ENCODE measurements around the gene PCNA. TPM values are rescaled to one million over a fixed set of nuclear protein-coding genes. Genes with fewer than 3 reads are reported as not detected.
"Not testable (repeated sequence)": the region's sequence is repeated elsewhere in the genome, so short reads cannot be mapped to it uniquely, and the experiment has no call there.

PCNA gene
- polyA plus RNA-seq, 2 of the 4 experiments (the other 2 are of a cell fraction): 445 to 450 TPM

- WGBS (ENCODE audit: missing lambda C conversion rate): 88% methylated on average over 10 of the region's 10 CpGs
- DNase-seq (ENCODE audit: low read depth in 1 of 2, low spot score in 1 of 2): peak in 1 of 2 experiments; percentile 70
These were observed 39.3 kb downstream of the PCNA start for GRCh38 chr20:5080384-5080877.

GRCh38 chr20:5078399-5078958, 41.3 kb downstream of the PCNA start:
- CTCF ChIA-PET: interaction anchor here (1.3 to 1.9 kb wide), 2 partner anchors 19 to 23 kb away, joined by 3 to 7 read pairs; no protein-coding TSS in a partner anchor
- 37% methylated on average over 11 of the region's 11 CpGs for WGBS (ENCODE audit: missing lambda C conversion rate)
- TF ChIP-seq HOXB13 (CRISPR knock-in tag; IDR thresholded peaks at IDR 0.05; ENCODE audit: low read depth): peak; percentile 68; the same call in 1 of the 2 replicates
- 0 out of 2 replicates have a peak, but pooled peaks have one; percentile 35 for TF ChIP-seq HOXA7 (CRISPR knock-in tag; IDR thresholded peaks at IDR 0.05)
- peak; percentile 62 for TF ChIP-seq EHF (CRISPR knock-in tag; IDR thresholded peaks at IDR 0.05)
- TF ChIP-seq ZNF302 (CRISPR knock-in tag; IDR thresholded peaks at IDR 0.05): 0 out of 2 replicates have a peak, but pooled peaks have one; percentile 41
- TF ChIP-seq E2F6 (IDR thresholded peaks at IDR 0.05; ENCODE audit: borderline replicate concordance, low read depth): peak; percentile 65
- TF ChIP-seq USF2 (IDR thresholded peaks at IDR 0.05): 0 out of 2 replicates have a peak, but pooled peaks have one; percentile 13
- peak; percentile 14; the same call in 1 of the 2 replicates for TF ChIP-seq MYC (IDR thresholded peaks at IDR 0.05; ENCODE audit: borderline replicate concordance, low read length)
- no peak for TF ChIP-seq TFCP2L1 (CRISPR knock-in tag; IDR thresholded peaks at IDR 0.05)
- TF ChIP-seq BHLHE40 (IDR thresholded peaks at IDR 0.05; ENCODE audit: low read depth, low read length): no peak
- no peak for TF ChIP-seq ESRRA (IDR thresholded peaks at IDR 0.05; ENCODE audit: borderline replicate concordance, low read length)
- no peak for TF ChIP-seq FOSL2 (IDR thresholded peaks at IDR 0.05)
- TF ChIP-seq FOSL2 (CRISPR knock-in tag; IDR thresholded peaks at IDR 0.05): peak; percentile 23; the same call in 1 of the 2 replicates
- TF ChIP-seq MAX (IDR thresholded peaks at IDR 0.05): peak; percentile 62; the same call in 1 of the 2 replicates
- FAIRE-seq (no peak), ATAC-seq (peak; percentile 40 to 68; a peak in 4 of 6 replicates), DNase-seq (ENCODE audit: low read depth in 1 of 2, low spot score in 1 of 2) (peak; percentile 60 to 70)
- Histone ChIP-seq H3K27ac (peak overlapping the region; percentile 71 to 74), H3K4me3 (no peak overlapping the region), H3K4me2 (peak overlapping the region; percentile 70), H3K4me1 (peaks cover 52% of the 10 kb centered on the region), H3K9me3 (no peaks in the 10 kb centered on the region)
- POLR2A ChIA-PET: no interaction called here

More at GRCh38 chr20:5080384-5080877, 39.3 kb downstream of the PCNA start:
- Histone ChIP-seq H3K4me2 (peak overlapping the region; percentile 29), H3K9me3 (no peaks in the 10 kb centered on the region), H3K27ac (peak overlapping the region; percentile 71 to 80), H3K4me3 (no peak overlapping the region), H3K4me1 (peaks cover 39% of the 10 kb centered on the region)
- ChIA-PET POLR2A (interaction anchor here (0.6 kb wide), 1 partner anchor 12 kb away, joined by 4 read pairs; no protein-coding TSS in a partner anchor), CTCF (interaction anchor here (1.2 to 3.8 kb wide), 3 partner anchors 11 to 23 kb away, joined by 3 to 20 read pairs (median 6); no protein-coding TSS in a partner anchor)
- ATAC-seq (peak; percentile 65 to 66; a peak in 3 of 6 replicates), FAIRE-seq (no peak)
- TF ChIP-seq CEBPB (IDR thresholded peaks at IDR 0.05) (peak; percentile 85 to 91), HEYL (CRISPR knock-in tag; IDR thresholded peaks at IDR 0.05) (peak; percentile 77; the same call in 1 of the 2 replicates), EHF (CRISPR knock-in tag; IDR thresholded peaks at IDR 0.05) (no peak), NFE2L2 (conservative IDR thresholded peaks at IDR 0.05; ENCODE audit: low read length) (peak; percentile 62), RNF2 (IDR thresholded peaks at IDR 0.05; ENCODE audit: borderline replicate concordance, low read depth) (no peak), SMC3 (IDR thresholded peaks at IDR 0.05) (0 out of 3 replicates have a peak, but pooled peaks have one; percentile 8), MAFK (IDR thresholded peaks at IDR 0.05; ENCODE audit: partially characterized antibody) (peak; percentile 90)

- Histone ChIP-seq H3K4me2 (peak overlapping the region; percentile 70), H3K4me3 (no peak overlapping the region), H3K27ac (peak overlapping the region; percentile 71 to 74), H3K9me3 (no peaks in the 10 kb centered on the region), H3K4me1 (peaks cover 58% of the 10 kb centered on the region)
- ChIA-PET CTCF (interaction anchor here (1.1 to 1.9 kb wide), 3 partner anchors 18 to 337 kb away, joined by 3 to 7 read pairs (median 3); no protein-coding TSS in a partner anchor), POLR2A (no interaction called here)
- TF ChIP-seq CBX8 (IDR thresholded peaks at IDR 0.05) (no peak), JUNB (IDR thresholded peaks at IDR 0.05) (no peak), MYC (IDR thresholded peaks at IDR 0.05; ENCODE audit: borderline replicate concordance, low read length) (0 out of 2 replicates have a peak, but pooled peaks have one; percentile 10), EP300 (IDR thresholded peaks at IDR 0.05) (no peak), RARB (CRISPR knock-in tag; IDR thresholded peaks at IDR 0.05) (no peak)
- WGBS (ENCODE audit: missing lambda C conversion rate): 66% methylated on average over 4 of the region's 4 CpGs
- ATAC-seq (no peak), FAIRE-seq (peak; percentile 28), DNase-seq (ENCODE audit: low read depth in 1 of 2, low spot score in 1 of 2) (no peak)
These were observed 41.9 kb downstream of the PCNA start for GRCh38 chr20:5077761-5078387.

GRCh38 chr20:5076913-5077312, 42.8 kb downstream of the PCNA start:
- POLR2A ChIA-PET; H3K4me3 ChIP-seq; DNase-seq (ENCODE audit: low read depth in 1 of 2, low spot score in 1 of 2); H3K4me2 ChIP-seq; FAIRE-seq; ATAC-seq; H3K9me3 ChIP-seq: not testable (repeated sequence)
- CTCF ChIA-PET: interaction anchor here (1.1 to 1.3 kb wide), 2 partner anchors 18 to 336 kb away, joined by 3 read pairs; no protein-coding TSS in a partner anchor
- Histone ChIP-seq H3K4me1 (peaks cover 67% of the 10 kb centered on the region), H3K27ac (peak overlapping the region in 1 of 2 experiments; percentile 74; a peak in 2 of 6 replicates)
- WGBS (ENCODE audit: missing lambda C conversion rate): 86% methylated on average over 2 of the region's 2 CpGs

Data from A549 (cell line).